Activated T-helper 1 cell treated with anti-CD3 and anti-CD28 coated beads, Interleukin-12 subunit alpha, Interleukin-12 subunit beta, Interleukin-2, Interleukin-4 antibody, amounts not matched to agents 30 ng/mL and 10 ng/mL and 1 ng/mL, durations not matched to agents 14 hours and 24 hours and 36 hours (primary cell): ENCODE measurements around the gene AKAP8. TPM values are rescaled to one million over a fixed set of nuclear protein-coding genes. Genes with fewer than 3 reads are reported as not detected.
"Not testable (repeated sequence)": the region's sequence is repeated elsewhere in the genome, so short reads cannot be mapped to it uniquely, and the experiment has no call there.

Experiments
- DNase-seq: peaks from one replicate; pipeline ENCODE4 v3.0.0; 2021; ENCODE audit warnings: low spot score
- H3K27ac Mint-ChIP-seq: one replicate; pipeline ENCODE4 v1.8.0; 2021; ENCODE audit warnings: mild to moderate bottlenecking, mixed read lengths
- H3K27me3 Mint-ChIP-seq: one replicate; pipeline ENCODE4 v1.8.0; 2022; ENCODE audit warnings: mild to moderate bottlenecking, moderate library complexity, mixed read lengths; ENCODE audit not compliant: insufficient read depth
- H3K36me3 Mint-ChIP-seq: one replicate; pipeline ENCODE4 v1.8.0; 2021; ENCODE audit warnings: low read depth, mixed read lengths
- H3K4me1 Mint-ChIP-seq: one replicate; pipeline ENCODE4 v1.8.0; 2021; ENCODE audit warnings: low read depth, mixed read lengths
- H3K4me3 Mint-ChIP-seq: one replicate; pipeline ENCODE4 v1.8.0; 2021; ENCODE audit warnings: mild to moderate bottlenecking, moderate library complexity, mixed read lengths
- H3K9me3 Mint-ChIP-seq: one replicate; pipeline ENCODE4 v1.8.0; 2021; ENCODE audit warnings: mixed read lengths
- intact Hi-C: fragments of 100-400 bp; cut with micrococcal nuclease; formaldehyde crosslinking; loops from one replicate; pipeline ENCODE4 v1.15.1; 2024
- total RNA-seq: library from RNA; stranded (reverse); gene quantifications from 2 replicates; pipeline ENCODE4 v1.2.3, GENCODE V29; 2022

AKAP8 gene
- total RNA-seq, 1 donor from 2014 or later, result 52.7 TPM

- peaks cover 21% of the 10 kb centered on the region for H3K36me3 Mint-ChIP-seq
- H3K4me1 Mint-ChIP-seq, result no peaks in the 10 kb centered on the region
- DNase-seq, result no peak
- no peaks in the 10 kb centered on the region for H3K9me3 Mint-ChIP-seq
- no peak overlapping the region for H3K4me3 Mint-ChIP-seq
- no peak overlapping the region for H3K27ac Mint-ChIP-seq
- H3K27me3 Mint-ChIP-seq, result no peaks in the 10 kb centered on the region
- intact Hi-C loops, result no loop called here
These were observed 14.3 kb downstream of the AKAP8 start for GRCh38 chr19:15365264-15365663.

- H3K4me1 Mint-ChIP-seq, H3K4me3 Mint-ChIP-seq, H3K9me3 Mint-ChIP-seq, intact Hi-C loops, H3K27ac Mint-ChIP-seq, DNase-seq, H3K27me3 Mint-ChIP-seq: not testable (repeated sequence)
- H3K36me3 Mint-ChIP-seq, result peaks cover 23% of the 10 kb centered on the region
These were observed 15.8 kb downstream of the AKAP8 start for GRCh38 chr19:15363791-15364190.

GRCh38 chr19:15363048-15363447, 16.5 kb downstream of the AKAP8 start:
- H3K4me1 Mint-ChIP-seq, DNase-seq, H3K27me3 Mint-ChIP-seq, H3K27ac Mint-ChIP-seq, H3K4me3 Mint-ChIP-seq, intact Hi-C loops, H3K9me3 Mint-ChIP-seq: not testable (repeated sequence)
- peaks cover 27% of the 10 kb centered on the region for H3K36me3 Mint-ChIP-seq

GRCh38 chr19:15360015-15360414, 19.6 kb downstream of the AKAP8 start:
- H3K27me3 Mint-ChIP-seq, DNase-seq, intact Hi-C loops, H3K27ac Mint-ChIP-seq, H3K4me1 Mint-ChIP-seq, H3K4me3 Mint-ChIP-seq, H3K9me3 Mint-ChIP-seq: not testable (repeated sequence)
- peaks cover 34% of the 10 kb centered on the region for H3K36me3 Mint-ChIP-seq

- intact Hi-C loops, result no loop called here
- H3K36me3 Mint-ChIP-seq, result peaks cover 41% of the 10 kb centered on the region
- H3K9me3 Mint-ChIP-seq, result no peaks in the 10 kb centered on the region
- H3K4me1 Mint-ChIP-seq, result no peaks in the 10 kb centered on the region
- H3K27me3 Mint-ChIP-seq, result no peaks in the 10 kb centered on the region
- no peak for DNase-seq
- H3K4me3 Mint-ChIP-seq, result no peak overlapping the region
- H3K27ac Mint-ChIP-seq, result peak overlapping the region; percentile 53
These were observed 20.7 kb downstream of the AKAP8 start for GRCh38 chr19:15358918-15359317.

- Mint-ChIP-seq H3K36me3 (peaks cover 42% of the 10 kb centered on the region), H3K4me3 (no peak overlapping the region), H3K27me3 (no peaks in the 10 kb centered on the region), H3K27ac (no peak overlapping the region), H3K9me3 (no peaks in the 10 kb centered on the region), H3K4me1 (no peaks in the 10 kb centered on the region)
- intact Hi-C loops, result no loop called here
- DNase-seq, result no peak
These were observed 21.7 kb downstream of the AKAP8 start for GRCh38 chr19:15357906-15358305.

- Mint-ChIP-seq H3K9me3 (no peaks in the 10 kb centered on the region), H3K4me1 (no peaks in the 10 kb centered on the region), H3K4me3 (no peak overlapping the region), H3K27ac (no peak overlapping the region), H3K36me3 (peaks cover 38% of the 10 kb centered on the region), H3K27me3 (no peaks in the 10 kb centered on the region)
- no peak for DNase-seq
- intact Hi-C loops, result no loop called here
These were observed 24.9 kb downstream of the AKAP8 start for GRCh38 chr19:15354566-15355296.

- Mint-ChIP-seq H3K36me3 (peaks cover 35% of the 10 kb centered on the region), H3K27me3 (no peaks in the 10 kb centered on the region), H3K4me3 (no peak overlapping the region), H3K9me3 (no peaks in the 10 kb centered on the region), H3K4me1 (no peaks in the 10 kb centered on the region), H3K27ac (no peak overlapping the region)
- no peak for DNase-seq
- intact Hi-C loops, result no loop called here
These were observed 25.7 kb downstream of the AKAP8 start for GRCh38 chr19:15353908-15354307.

GRCh38 chr19:15352535-15352934, 27.1 kb downstream of the AKAP8 start:
- H3K4me1 Mint-ChIP-seq, H3K4me3 Mint-ChIP-seq, H3K27ac Mint-ChIP-seq, H3K27me3 Mint-ChIP-seq, H3K9me3 Mint-ChIP-seq, DNase-seq, intact Hi-C loops: not testable (repeated sequence)
- peaks cover 24% of the 10 kb centered on the region for H3K36me3 Mint-ChIP-seq

GRCh38 chr19:15341328-15341727, 38.3 kb downstream of the AKAP8 start:
- H3K9me3 Mint-ChIP-seq, intact Hi-C loops, H3K27me3 Mint-ChIP-seq: not testable (repeated sequence)

GRCh38 chr19:15340086-15340485, 39.5 kb downstream of the AKAP8 start:
- Mint-ChIP-seq H3K27ac (no peak overlapping the region), H3K4me3 (no peak overlapping the region), H3K27me3 (no peaks in the 10 kb centered on the region), H3K36me3 (peaks cover 10% of the 10 kb centered on the region), H3K9me3 (no peaks in the 10 kb centered on the region), H3K4me1 (no peaks in the 10 kb centered on the region)
- intact Hi-C loops, result no loop called here
- no peak for DNase-seq

More at GRCh38 chr19:15341328-15341727, 38.3 kb downstream of the AKAP8 start:
- H3K4me3 Mint-ChIP-seq, DNase-seq, H3K27ac Mint-ChIP-seq, H3K4me1 Mint-ChIP-seq: not testable (repeated sequence)
- peaks cover 14% of the 10 kb centered on the region for H3K36me3 Mint-ChIP-seq

GRCh38 chr19:15337202-15337601, 42.4 kb downstream of the AKAP8 start:
- no peaks in the 10 kb centered on the region for H3K9me3 Mint-ChIP-seq
- peaks cover 7% of the 10 kb centered on the region for H3K36me3 Mint-ChIP-seq
- intact Hi-C loops, result no loop called here
- DNase-seq, result no peak
- H3K4me1 Mint-ChIP-seq, result peaks cover 5% of the 10 kb centered on the region
- no peak overlapping the region for H3K27ac Mint-ChIP-seq
- H3K4me3 Mint-ChIP-seq, result no peak overlapping the region
- H3K27me3 Mint-ChIP-seq, result no peaks in the 10 kb centered on the region

- intact Hi-C loops, H3K4me1 Mint-ChIP-seq, H3K27me3 Mint-ChIP-seq, H3K4me3 Mint-ChIP-seq, DNase-seq, H3K36me3 Mint-ChIP-seq, H3K9me3 Mint-ChIP-seq, H3K27ac Mint-ChIP-seq: not testable (repeated sequence)
These were observed 43.6 kb downstream of the AKAP8 start for GRCh38 chr19:15335992-15336391.
